ENCODE measurements around the gene GALNT5.

The GALNT5 gene

GRCh38 chr2:157238296-157238695, 19.2 kb upstream of the GALNT5 start:
- no peak for TF ChIP-seq CTCF (IDR thresholded peaks at IDR 0.05; ENCODE audit: poor library complexity, severe bottlenecking)
- peaks cover 3% of the 10 kb centered on the region for H3K9me3 ChIP-seq (ENCODE audit: severe bottlenecking)
- no peak overlapping the region for H3K27ac ChIP-seq (ENCODE audit: poor library complexity, severe bottlenecking)
- no peak for ATAC-seq (ENCODE audit: low read depth)
- no peak overlapping the region for H3K4me3 ChIP-seq (ENCODE audit: severe bottlenecking)
- H3K27me3 ChIP-seq (ENCODE audit: insufficient read depth, poor library complexity, severe bottlenecking) = no peaks in the 10 kb centered on the region
- no peak for DNase-seq (ENCODE audit: low spot score)
- H3K4me1 ChIP-seq (ENCODE audit: insufficient read depth, poor library complexity, severe bottlenecking) = peaks cover 24% of the 10 kb centered on the region
- no peaks in the 10 kb centered on the region for H3K36me3 ChIP-seq (ENCODE audit: low read depth)

- H3K9me3 ChIP-seq (ENCODE audit: severe bottlenecking) = no peaks in the 10 kb centered on the region
- peaks cover 5% of the 10 kb centered on the region; the same call in 1 of the 2 replicates for H3K36me3 ChIP-seq (ENCODE audit: low read depth)
- no peaks in the 10 kb centered on the region for H3K27me3 ChIP-seq (ENCODE audit: insufficient read depth, poor library complexity, severe bottlenecking)
- H3K4me1 ChIP-seq (ENCODE audit: insufficient read depth, poor library complexity, severe bottlenecking) = peaks cover 21% of the 10 kb centered on the region
- peak overlapping the region; percentile 97 for H3K27ac ChIP-seq (ENCODE audit: poor library complexity, severe bottlenecking)
- TF ChIP-seq CTCF (IDR thresholded peaks at IDR 0.05; ENCODE audit: poor library complexity, severe bottlenecking) = no peak
- ATAC-seq (ENCODE audit: low read depth) (no peak), DNase-seq (ENCODE audit: low spot score) (no peak)
- no peak overlapping the region for H3K4me3 ChIP-seq (ENCODE audit: severe bottlenecking)
These were observed 12.8 kb upstream of the GALNT5 start for GRCh38 chr2:157244691-157245090.

GRCh38 chr2:157245144-157245840, 12.2 kb upstream of the GALNT5 start:
- no peak for ATAC-seq (ENCODE audit: low read depth)
- no peak for TF ChIP-seq CTCF (IDR thresholded peaks at IDR 0.05; ENCODE audit: poor library complexity, severe bottlenecking)

GRCh38 chr2:157245846-157246764, 11.4 kb upstream of the GALNT5 start:
- peak overlapping the region; percentile 97 for H3K27ac ChIP-seq (ENCODE audit: poor library complexity, severe bottlenecking)
- H3K4me1 ChIP-seq (ENCODE audit: insufficient read depth, poor library complexity, severe bottlenecking) = peaks cover 21% of the 10 kb centered on the region
- TF ChIP-seq CTCF (IDR thresholded peaks at IDR 0.05; ENCODE audit: poor library complexity, severe bottlenecking) = no peak
- no peak overlapping the region for H3K4me3 ChIP-seq (ENCODE audit: severe bottlenecking)
- no peaks in the 10 kb centered on the region for H3K27me3 ChIP-seq (ENCODE audit: insufficient read depth, poor library complexity, severe bottlenecking)
- peaks cover 5% of the 10 kb centered on the region; the same call in 1 of the 2 replicates for H3K36me3 ChIP-seq (ENCODE audit: low read depth)
- peak; percentile 73 for DNase-seq (ENCODE audit: low spot score)
- peak; percentile 98 for ATAC-seq (ENCODE audit: low read depth)
- no peaks in the 10 kb centered on the region for H3K9me3 ChIP-seq (ENCODE audit: severe bottlenecking)

More at GRCh38 chr2:157245144-157245840, 12.2 kb upstream of the GALNT5 start:
- Histone ChIP-seq H3K36me3 (ENCODE audit: low read depth) (peaks cover 5% of the 10 kb centered on the region; the same call in 1 of the 2 replicates), H3K27ac (ENCODE audit: poor library complexity, severe bottlenecking) (peak overlapping the region; percentile 97), H3K4me1 (ENCODE audit: insufficient read depth, poor library complexity, severe bottlenecking) (peaks cover 21% of the 10 kb centered on the region), H3K9me3 (ENCODE audit: severe bottlenecking) (no peaks in the 10 kb centered on the region), H3K27me3 (ENCODE audit: insufficient read depth, poor library complexity, severe bottlenecking) (no peaks in the 10 kb centered on the region), H3K4me3 (ENCODE audit: severe bottlenecking) (no peak overlapping the region)
- no peak for DNase-seq (ENCODE audit: low spot score)

All from RWPE2 (cell line).